ENCODE measurements around the gene ZC3H14.

Gene ZC3H14

DNA sequence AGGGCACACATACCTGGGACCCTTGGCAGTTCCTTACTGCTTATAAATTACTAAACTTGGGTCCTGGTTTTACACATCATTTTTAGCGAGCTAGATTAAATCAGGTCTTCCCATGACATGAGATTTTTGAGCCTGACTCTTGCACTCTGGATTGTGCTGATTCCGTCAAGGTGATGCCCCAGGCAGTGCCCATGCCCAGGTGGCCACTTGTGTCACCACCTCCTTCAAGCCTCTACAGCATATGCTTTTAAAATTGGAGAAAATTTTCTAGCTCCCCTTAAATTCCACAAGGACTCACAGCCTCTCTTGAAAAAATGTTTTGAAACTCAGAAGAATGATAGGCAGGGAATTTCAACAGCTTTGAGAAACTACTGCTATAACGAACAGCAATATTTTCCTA is 17.6 kb upstream of the ZC3H14 start:
- no peak overlapping the region for H2AFZ ChIP-seq (ENCODE audit: low read depth, low read length)
- no peaks in the 10 kb centered on the region for H3K36me3 ChIP-seq (ENCODE audit: insufficient read depth, low read length)
- no peak overlapping the region for H3K27ac ChIP-seq (ENCODE audit: low read length)
- H3K4me2 ChIP-seq (ENCODE audit: insufficient read depth, low read length), result no peak overlapping the region
- no peaks in the 10 kb centered on the region for H3K4me1 ChIP-seq (ENCODE audit: insufficient read depth, low read length)
- no peak overlapping the region for H3K4me3 ChIP-seq (ENCODE audit: low read depth in 1 of 2, low read length in 2 of 2)
- no peaks in the 10 kb centered on the region for H3K9me3 ChIP-seq (ENCODE audit: insufficient read depth, low read length, severe bottlenecking)
- TF ChIP-seq EZH2 (IDR thresholded peaks at IDR 0.05; ENCODE audit: borderline replicate concordance, low read depth, low read length, severe bottlenecking), result no peak
- TF ChIP-seq, protein P1, sequence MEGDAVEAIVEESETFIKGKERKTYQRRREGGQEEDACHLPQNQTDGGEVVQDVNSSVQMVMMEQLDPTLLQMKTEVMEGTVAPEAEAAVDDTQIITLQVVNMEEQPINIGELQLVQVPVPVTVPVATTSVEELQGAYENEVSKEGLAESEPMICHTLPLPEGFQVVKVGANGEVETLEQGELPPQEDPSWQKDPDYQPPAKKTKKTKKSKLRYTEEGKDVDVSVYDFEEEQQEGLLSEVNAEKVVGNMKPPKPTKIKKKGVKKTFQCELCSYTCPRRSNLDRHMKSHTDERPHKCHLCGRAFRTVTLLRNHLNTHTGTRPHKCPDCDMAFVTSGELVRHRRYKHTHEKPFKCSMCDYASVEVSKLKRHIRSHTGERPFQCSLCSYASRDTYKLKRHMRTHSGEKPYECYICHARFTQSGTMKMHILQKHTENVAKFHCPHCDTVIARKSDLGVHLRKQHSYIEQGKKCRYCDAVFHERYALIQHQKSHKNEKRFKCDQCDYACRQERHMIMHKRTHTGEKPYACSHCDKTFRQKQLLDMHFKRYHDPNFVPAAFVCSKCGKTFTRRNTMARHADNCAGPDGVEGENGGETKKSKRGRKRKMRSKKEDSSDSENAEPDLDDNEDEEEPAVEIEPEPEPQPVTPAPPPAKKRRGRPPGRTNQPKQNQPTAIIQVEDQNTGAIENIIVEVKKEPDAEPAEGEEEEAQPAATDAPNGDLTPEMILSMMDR (IDR thresholded peaks at IDR 0.05; ENCODE audit: borderline replicate concordance, extremely low read depth, low read length, poor library complexity, severe bottlenecking), result no peak
- ATAC-seq (ENCODE audit: insufficient read depth, low read depth), result no peak
- H4K20me1 ChIP-seq (ENCODE audit: insufficient read depth, low read length), result no peaks in the 10 kb centered on the region
- H3K27me3 ChIP-seq (ENCODE audit: insufficient read depth, low read length, poor library complexity), result no peaks in the 10 kb centered on the region
- no peaks in the 10 kb centered on the region for H3K79me2 ChIP-seq (ENCODE audit: insufficient read depth, low read length)
- DNase-seq, result no peak
- no peak overlapping the region for H3K9ac ChIP-seq (ENCODE audit: low read depth, low read length)

DNA sequence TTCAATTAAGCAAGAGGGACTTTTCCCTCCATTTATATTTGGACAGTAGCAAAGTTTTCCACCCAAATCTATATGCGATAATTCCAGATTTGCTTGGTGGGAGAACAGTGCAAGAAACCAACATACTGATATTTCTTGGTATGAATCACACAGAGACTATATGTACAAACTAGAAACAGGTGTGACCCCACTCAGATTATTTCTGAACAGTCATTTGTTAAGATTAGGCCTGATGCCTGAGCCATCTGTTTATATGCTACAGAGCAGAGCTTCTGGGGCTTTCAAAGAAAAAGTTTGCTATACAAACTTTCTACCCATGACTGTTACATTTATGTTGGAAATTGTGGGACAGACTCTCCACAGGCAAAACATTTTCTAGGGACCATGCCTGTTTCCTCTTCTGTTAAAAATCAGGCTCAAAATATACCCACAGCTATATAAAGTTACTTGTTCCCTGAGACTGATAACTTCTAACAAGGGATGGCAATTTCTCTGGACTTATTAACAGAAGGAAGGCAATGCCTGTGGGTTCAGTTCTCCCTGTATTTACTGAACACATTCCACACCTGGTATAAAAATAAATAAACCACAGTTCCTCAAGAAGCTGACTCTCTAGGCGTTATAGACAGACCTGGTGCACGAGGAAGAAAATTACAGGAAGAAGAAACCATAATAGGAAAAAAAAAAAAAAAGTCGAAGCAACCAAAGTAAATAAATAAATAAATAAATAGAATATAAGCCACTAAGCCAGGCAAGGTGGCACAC is 16.0 kb upstream of the ZC3H14 start:
- Histone ChIP-seq H3K9ac (ENCODE audit: low read depth, low read length) (no peak overlapping the region), H3K9me3 (ENCODE audit: insufficient read depth, low read length, severe bottlenecking) (no peaks in the 10 kb centered on the region), H2AFZ (ENCODE audit: low read depth, low read length) (no peak overlapping the region), H3K4me3 (ENCODE audit: low read depth in 1 of 2, low read length in 2 of 2) (no peak overlapping the region), H3K27ac (ENCODE audit: low read length) (no peak overlapping the region), H3K4me1 (ENCODE audit: insufficient read depth, low read length) (no peaks in the 10 kb centered on the region), H3K79me2 (ENCODE audit: insufficient read depth, low read length) (no peaks in the 10 kb centered on the region), H3K27me3 (ENCODE audit: insufficient read depth, low read length, poor library complexity) (no peaks in the 10 kb centered on the region), H3K36me3 (ENCODE audit: insufficient read depth, low read length) (no peaks in the 10 kb centered on the region), H4K20me1 (ENCODE audit: insufficient read depth, low read length) (no peaks in the 10 kb centered on the region), H3K4me2 (ENCODE audit: insufficient read depth, low read length) (no peak overlapping the region)
- no peak for TF ChIP-seq EZH2 (IDR thresholded peaks at IDR 0.05; ENCODE audit: borderline replicate concordance, low read depth, low read length, severe bottlenecking)
- TF ChIP-seq, protein P1 (IDR thresholded peaks at IDR 0.05; ENCODE audit: borderline replicate concordance, extremely low read depth, low read length, poor library complexity, severe bottlenecking), result no peak
- ATAC-seq (ENCODE audit: insufficient read depth, low read depth) (no peak), DNase-seq (no peak)

DNA sequence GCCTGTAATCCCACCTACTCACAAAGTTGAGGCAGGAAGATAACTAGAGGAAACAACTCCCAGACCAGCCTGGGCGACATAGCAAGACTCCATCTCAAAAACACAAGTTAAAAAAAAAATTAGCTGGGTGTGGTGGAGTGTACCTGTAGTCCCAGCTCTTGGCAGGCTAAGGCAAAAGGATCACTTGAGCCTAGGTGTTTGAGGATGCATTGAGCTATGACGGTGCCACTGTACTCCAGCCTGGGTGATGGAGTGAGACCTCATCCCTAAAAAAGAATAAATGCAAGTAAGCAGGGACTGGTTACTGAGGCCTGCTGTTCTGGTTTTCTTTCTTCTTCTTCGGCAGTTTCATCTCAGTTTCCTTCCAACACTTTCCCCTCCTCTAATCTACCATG is 15.5 kb upstream of the ZC3H14 start:
- H3K9me3 ChIP-seq (ENCODE audit: insufficient read depth, low read length, severe bottlenecking), result no peaks in the 10 kb centered on the region
- no peaks in the 10 kb centered on the region for H3K79me2 ChIP-seq (ENCODE audit: insufficient read depth, low read length)
- no peaks in the 10 kb centered on the region for H3K36me3 ChIP-seq (ENCODE audit: insufficient read depth, low read length)

More for the DNA sequence above, 15.5 kb upstream of the ZC3H14 start:
- Histone ChIP-seq H2AFZ (ENCODE audit: low read depth, low read length) (no peak overlapping the region), H3K9ac (ENCODE audit: low read depth, low read length) (no peak overlapping the region), H3K4me2 (ENCODE audit: insufficient read depth, low read length) (no peak overlapping the region), H3K27me3 (ENCODE audit: insufficient read depth, low read length, poor library complexity) (no peaks in the 10 kb centered on the region), H4K20me1 (ENCODE audit: insufficient read depth, low read length) (no peaks in the 10 kb centered on the region), H3K27ac (ENCODE audit: low read length) (no peak overlapping the region), H3K4me3 (ENCODE audit: low read depth in 1 of 2, low read length in 2 of 2) (no peak overlapping the region), H3K4me1 (ENCODE audit: insufficient read depth, low read length) (no peaks in the 10 kb centered on the region)
- DNase-seq (no peak), ATAC-seq (ENCODE audit: insufficient read depth, low read depth) (no peak)
- TF ChIP-seq, protein P1 (IDR thresholded peaks at IDR 0.05; ENCODE audit: borderline replicate concordance, extremely low read depth, low read length, poor library complexity, severe bottlenecking), result no peak
- TF ChIP-seq EZH2 (IDR thresholded peaks at IDR 0.05; ENCODE audit: borderline replicate concordance, low read depth, low read length, severe bottlenecking), result no peak

All from DND-41 (cell line).